Psoas muscle (tissue), 8 donors: Measurements from ENCODE around the gene TNFSF18. TPM values are rescaled to one million over a fixed set of nuclear protein-coding genes. Genes with fewer than 3 reads are reported as not detected.

Source experiments
- ATAC-seq, 4 donors: fragments of 200-7000 bp; cut with Tn5 transposase; one replicate each; pipeline ENCODE4 v1.9.1; 2020; ENCODE audit warnings: moderate library complexity in 3 of 4, mild to moderate bottlenecking in 2 of 4
- DNase-seq, 2 donors: peaks; one replicate each; pipeline ENCODE4 v3.0.0-alpha.2; 2020
- H3K27ac ChIP-seq: fragments of 200-600 bp; one replicate; pipeline ENCODE4 v1.8.0; 2022
- H3K27me3 ChIP-seq, 3 donors: fragments of 200-600 bp in 1 of 3; one replicate each; pipeline versions ENCODE4 v1.6.1 to v1.8.0; 2013 to 2022; ENCODE audit warnings: low read length in 2 of 3, mild to moderate bottlenecking in 2 of 3, moderate library complexity in 1 of 3; ENCODE audit not compliant: insufficient read depth in 3 of 3
- H3K36me3 ChIP-seq, 2 donors: fragments of 200-600 bp in 1 of 2; one replicate each; pipeline versions ENCODE4 v1.6.1 to v1.8.0; 2013 to 2022; ENCODE audit warnings: low read depth in 1 of 2, mild to moderate bottlenecking in 1 of 2, moderate library complexity in 1 of 2; ENCODE audit not compliant: insufficient read depth in 1 of 2
- H3K4me1 ChIP-seq: fragments of 200-600 bp; one replicate; pipeline ENCODE4 v1.8.0; 2022
- H3K4me3 ChIP-seq: fragments of 200-600 bp; one replicate; pipeline ENCODE4 v1.8.0; 2022; ENCODE audit warnings: mild to moderate bottlenecking
- H3K9me3 ChIP-seq: fragments of 200-600 bp; one replicate; pipeline ENCODE4 v1.8.0; 2022
- WGBS, 3 donors: extraction: QIAGEN DNeasy Blood & Tissue Kit; methylation state at CpG; one replicate each; pipeline versions ENCODE4 v1.1.6 to v1.1.7; 2013; 5-methylcytosine and 5-hydroxymethylcytosine counted together
- intact Hi-C, 2 donors: fragments of 100-400 bp; cut with DNase I; formaldehyde crosslinking; loops; one replicate each; pipeline versions ENCODE4 v1.11.0 to v1.14.2; 2022
- polyA plus RNA-seq, 3 donors: library from polyadenylated mRNA; stranded (reverse); fragments of 200-250 nt; gene quantifications; one replicate each; pipeline ENCODE4 v1.2.3, GENCODE V29; 2013
- total RNA-seq, 4 donors: library from RNA; stranded (reverse); fragmentation: NEBNext Ultra II Directional in 2 of 4; extraction: Animal tissue kit (Norgen Biotek cat#: 25700) in 2 of 4; gene quantifications; one replicate each; pipeline versions ENCODE4 v1.2.1 to v1.2.4, GENCODE V29; 2021 to 2023
- TF ChIP-seq, protein P1 (sequence below): fragments of 200-600 bp; IDR thresholded peaks from one replicate; pipeline ENCODE4 v1.8.0; 2022; ENCODE audit warnings: antibody characterized with exemption
- donor health status: healthy with polysubstance abuse.
- donor health status: DM: no; HTN: no; CAD: no; lungs with moderate emphysema.
- donor health status: Bipolar disorder and iron deficiency.
- donor health status: healthy.
- donor health status: DM: yes; HTN: yes; CAD: no.
- donor health status: DM: no; HTN: no; CAD: no.
- donor health status: DM: no; HTN: no; CAD: no.
- donor health status: DM: yes; HTN: yes; CAD: no.

The TNFSF18 gene
- total and polyA plus RNA-seq, 7 donors: 0.03 to 0.21 (median 0.04) TPM; not detected in 4

GRCh38 chr1:173023343-173023742, 27.4 kb downstream of the TNFSF18 start:
- TF ChIP-seq, protein P1, sequence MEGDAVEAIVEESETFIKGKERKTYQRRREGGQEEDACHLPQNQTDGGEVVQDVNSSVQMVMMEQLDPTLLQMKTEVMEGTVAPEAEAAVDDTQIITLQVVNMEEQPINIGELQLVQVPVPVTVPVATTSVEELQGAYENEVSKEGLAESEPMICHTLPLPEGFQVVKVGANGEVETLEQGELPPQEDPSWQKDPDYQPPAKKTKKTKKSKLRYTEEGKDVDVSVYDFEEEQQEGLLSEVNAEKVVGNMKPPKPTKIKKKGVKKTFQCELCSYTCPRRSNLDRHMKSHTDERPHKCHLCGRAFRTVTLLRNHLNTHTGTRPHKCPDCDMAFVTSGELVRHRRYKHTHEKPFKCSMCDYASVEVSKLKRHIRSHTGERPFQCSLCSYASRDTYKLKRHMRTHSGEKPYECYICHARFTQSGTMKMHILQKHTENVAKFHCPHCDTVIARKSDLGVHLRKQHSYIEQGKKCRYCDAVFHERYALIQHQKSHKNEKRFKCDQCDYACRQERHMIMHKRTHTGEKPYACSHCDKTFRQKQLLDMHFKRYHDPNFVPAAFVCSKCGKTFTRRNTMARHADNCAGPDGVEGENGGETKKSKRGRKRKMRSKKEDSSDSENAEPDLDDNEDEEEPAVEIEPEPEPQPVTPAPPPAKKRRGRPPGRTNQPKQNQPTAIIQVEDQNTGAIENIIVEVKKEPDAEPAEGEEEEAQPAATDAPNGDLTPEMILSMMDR: no peak
- Histone ChIP-seq H3K9me3 (no peaks in the 10 kb centered on the region), H3K4me3 (no peak overlapping the region), H3K36me3 (no peaks in the 10 kb centered on the region), H3K27me3 (no peaks in the 10 kb centered on the region), H3K27ac (no peak overlapping the region), H3K4me1 (no peaks in the 10 kb centered on the region)
- WGBS, 3 donors: 81 to 86% (median 82%) methylated on average over 3 of the region's 3 CpGs
- no peak for DNase-seq
- no peak for ATAC-seq
- intact Hi-C loops: no loop called here

DNA sequence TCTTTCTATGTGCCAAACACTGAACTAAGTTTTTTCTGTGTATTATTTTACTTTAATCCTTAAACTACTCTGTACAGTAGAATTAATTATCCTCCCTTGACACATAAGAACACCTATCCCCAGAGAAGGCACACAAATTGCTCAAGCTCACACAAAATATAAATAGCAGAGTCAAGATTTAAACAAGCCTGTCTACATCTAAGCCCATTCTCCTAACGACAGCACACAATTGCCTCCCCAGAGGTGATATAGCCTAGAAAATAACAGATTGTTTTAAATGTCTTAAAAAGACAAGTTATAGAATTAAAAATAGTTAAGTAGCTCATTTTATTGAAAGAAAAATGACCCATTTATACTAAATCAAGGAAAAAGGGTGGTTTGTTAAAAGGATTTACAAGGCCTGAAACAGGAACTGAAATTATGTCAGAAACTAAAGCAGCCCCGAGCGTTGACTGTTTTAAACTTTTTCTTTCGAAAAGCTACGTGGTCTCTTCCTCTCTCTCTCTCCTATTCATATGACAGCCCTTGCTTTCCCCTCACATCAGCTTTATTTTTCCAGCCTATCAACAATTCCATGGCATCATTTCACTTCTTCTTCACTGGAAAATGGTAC, 30.5 kb downstream of the TNFSF18 start:
- ATAC-seq (no peak), DNase-seq (no peak)
- Histone ChIP-seq H3K36me3 (no peaks in the 10 kb centered on the region), H3K27me3 (no peaks in the 10 kb centered on the region), H3K27ac (no peak overlapping the region), H3K4me3 (no peak overlapping the region), H3K4me1 (no peaks in the 10 kb centered on the region), H3K9me3 (no peaks in the 10 kb centered on the region)
- 76 to 86% (median 81%) methylated on average over 5 of the region's 5 CpGs for WGBS, 3 donors
- TF ChIP-seq, protein P1: no peak
- intact Hi-C loops: no loop called here

DNA sequence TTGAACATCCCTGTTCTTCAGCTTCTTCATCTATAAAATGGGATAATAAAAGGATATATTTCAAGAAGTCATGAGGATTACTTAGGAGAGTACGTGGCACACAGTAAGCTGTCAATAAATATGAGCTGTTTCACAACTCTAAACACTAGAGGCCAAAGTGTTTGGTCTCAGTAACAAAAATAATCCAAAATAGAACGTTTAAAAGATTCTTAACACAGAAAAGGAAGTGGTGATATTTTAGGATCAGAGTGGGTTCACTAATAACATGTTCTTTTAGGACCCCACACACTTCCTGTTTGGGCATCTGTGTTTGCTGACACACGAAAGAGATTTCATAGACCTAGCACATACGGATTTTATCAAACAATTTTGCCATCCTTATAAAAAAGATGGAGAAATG, 32.9 kb downstream of the TNFSF18 start:
- no peaks in the 10 kb centered on the region for H3K36me3 ChIP-seq
- ATAC-seq (no peak), DNase-seq (no peak)
- intact Hi-C loops: no loop called here
- H3K9me3 ChIP-seq: no peaks in the 10 kb centered on the region
- H3K27ac ChIP-seq: no peak overlapping the region
- no peaks in the 10 kb centered on the region for H3K27me3 ChIP-seq
- no peak overlapping the region for H3K4me3 ChIP-seq
- TF ChIP-seq, protein P1: no peak
- WGBS, 3 donors: 39 to 45% (median 42%) methylated on average over 4 of the region's 4 CpGs
- no peaks in the 10 kb centered on the region for H3K4me1 ChIP-seq

DNA sequence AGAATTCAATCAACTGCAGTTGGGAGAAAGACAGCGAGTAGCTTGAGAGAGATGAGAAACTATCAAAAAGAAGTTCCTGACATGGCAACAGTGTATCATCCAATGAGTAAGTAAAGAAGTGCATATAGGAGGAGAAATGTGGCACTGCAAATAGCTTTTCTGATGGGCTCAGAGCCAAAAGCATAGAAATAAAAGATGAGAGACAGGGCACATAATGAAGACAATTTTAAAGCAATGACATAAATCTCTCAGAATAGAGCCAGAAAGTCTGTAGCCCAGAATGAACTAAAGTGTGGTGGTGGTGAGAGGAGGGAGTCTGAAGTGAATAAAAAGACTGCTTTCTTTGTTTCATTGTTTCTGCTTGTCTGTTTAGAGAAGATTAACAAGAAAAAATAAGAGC, 34.3 kb downstream of the TNFSF18 start:
- Histone ChIP-seq H3K27me3 (no peaks in the 10 kb centered on the region), H3K4me1 (no peaks in the 10 kb centered on the region), H3K27ac (no peak overlapping the region), H3K4me3 (no peak overlapping the region), H3K9me3 (no peaks in the 10 kb centered on the region), H3K36me3 (no peaks in the 10 kb centered on the region)
- no peak for DNase-seq
- TF ChIP-seq, protein P1: no peak
- no peak for ATAC-seq
- 90 to 97% (median 94%) methylated on average over 1 of the region's 1 CpG for WGBS, 3 donors
- intact Hi-C loops: no loop called here

- 68 to 81% (median 68%) methylated on average over 1 of the region's 1 CpG for whole genome bisulfite sequencing, 3 donors
- no peak overlapping the region for H3K4me3 ChIP-seq
- H3K4me1 ChIP-seq: no peaks in the 10 kb centered on the region
- intact Hi-C loops: no loop called here
- ATAC-seq (no peak), DNase-seq (no peak)
- TF ChIP-seq, protein P1: no peak
- H3K9me3 ChIP-seq: no peaks in the 10 kb centered on the region
- H3K27me3 ChIP-seq: no peaks in the 10 kb centered on the region
- H3K27ac ChIP-seq: no peak overlapping the region
- H3K36me3 ChIP-seq: no peaks in the 10 kb centered on the region
These were observed 35.1 kb downstream of the TNFSF18 start for GRCh38 chr1:173015629-173016028.
